ENCODE results near the gene LRWD1.

DNA sequence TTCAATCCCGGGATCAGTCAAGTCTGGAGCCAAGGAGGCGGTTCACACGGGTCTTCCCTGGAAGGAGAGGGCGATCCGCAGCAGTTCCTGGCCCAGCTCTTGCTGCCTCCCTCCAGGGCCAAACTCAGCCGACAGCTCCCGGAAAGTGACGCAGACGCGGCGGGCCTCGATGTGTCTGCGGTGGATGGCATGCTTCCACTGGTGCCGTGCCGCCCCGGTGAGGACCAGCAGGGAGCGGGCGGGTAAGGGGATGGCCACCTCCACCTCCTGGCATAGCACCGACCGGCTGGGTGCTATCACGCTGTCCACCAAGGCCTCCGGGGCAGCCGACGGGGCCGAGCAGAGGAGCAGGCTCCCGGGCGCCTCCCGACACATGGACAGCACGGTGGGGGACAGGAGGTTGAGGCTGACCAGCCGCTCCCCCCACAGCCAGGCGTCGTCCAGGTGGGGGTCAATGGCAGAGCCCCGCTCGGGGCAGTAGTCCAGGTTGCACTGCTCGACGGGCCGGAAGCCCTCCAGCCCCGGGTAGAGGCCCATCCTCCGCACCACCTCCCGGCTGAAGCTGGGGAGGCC, 7.3 kb upstream of the LRWD1 start:
- TF ChIP-seq POLR2A (IDR thresholded peaks at IDR 0.05), result no peak
- TF ChIP-seq, protein P1, sequence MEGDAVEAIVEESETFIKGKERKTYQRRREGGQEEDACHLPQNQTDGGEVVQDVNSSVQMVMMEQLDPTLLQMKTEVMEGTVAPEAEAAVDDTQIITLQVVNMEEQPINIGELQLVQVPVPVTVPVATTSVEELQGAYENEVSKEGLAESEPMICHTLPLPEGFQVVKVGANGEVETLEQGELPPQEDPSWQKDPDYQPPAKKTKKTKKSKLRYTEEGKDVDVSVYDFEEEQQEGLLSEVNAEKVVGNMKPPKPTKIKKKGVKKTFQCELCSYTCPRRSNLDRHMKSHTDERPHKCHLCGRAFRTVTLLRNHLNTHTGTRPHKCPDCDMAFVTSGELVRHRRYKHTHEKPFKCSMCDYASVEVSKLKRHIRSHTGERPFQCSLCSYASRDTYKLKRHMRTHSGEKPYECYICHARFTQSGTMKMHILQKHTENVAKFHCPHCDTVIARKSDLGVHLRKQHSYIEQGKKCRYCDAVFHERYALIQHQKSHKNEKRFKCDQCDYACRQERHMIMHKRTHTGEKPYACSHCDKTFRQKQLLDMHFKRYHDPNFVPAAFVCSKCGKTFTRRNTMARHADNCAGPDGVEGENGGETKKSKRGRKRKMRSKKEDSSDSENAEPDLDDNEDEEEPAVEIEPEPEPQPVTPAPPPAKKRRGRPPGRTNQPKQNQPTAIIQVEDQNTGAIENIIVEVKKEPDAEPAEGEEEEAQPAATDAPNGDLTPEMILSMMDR (IDR thresholded peaks at IDR 0.05), result no peak
